WTC11 (cell line): ENCODE results near the gene CSF1. TPM values are rescaled to one million over a fixed set of nuclear protein-coding genes. Genes with fewer than 3 reads are reported as not detected.

Experiments used
- ATAC-seq: fragments of 200-7000 bp; cut with Tn5 transposase; 2 replicates; pipeline ENCODE4 v1.10.0; 2021; ENCODE audit warnings: mild to moderate bottlenecking, moderate library complexity
- CTCF ChIA-PET: fragments of 300-600 bp; sonication (Branson Sonifier 250); formaldehyde crosslinking; loops from one replicate; lab custom pipeline; 2021; ENCODE audit warnings: antibody characterized with exemption; lab: Charles Lee
- POLR2A ChIA-PET: fragments of 350-600 bp; sonication (Branson Sonifier 250); formaldehyde crosslinking; loops from one replicate; lab custom pipeline; 2021; ENCODE audit warnings: antibody characterized with exemption; lab: Charles Lee
- DNase-seq: peaks from one replicate; pipeline ENCODE4 v3.0.0; 2021; ENCODE audit warnings: low spot score
- H3K27ac Mint-ChIP-seq: 2 replicates; pipeline ENCODE4 v1.8.0; 2021; ENCODE audit warnings: mixed read lengths
- H3K27me3 Mint-ChIP-seq: 2 replicates; pipeline ENCODE4 v1.8.0; 2021; ENCODE audit warnings: low read depth, mild to moderate bottlenecking, moderate library complexity, mixed read lengths
- H3K36me3 Mint-ChIP-seq: 2 replicates; pipeline ENCODE4 v1.8.0; 2021; ENCODE audit warnings: mixed read lengths
- H3K4me1 Mint-ChIP-seq: 2 replicates; pipeline ENCODE4 v1.8.0; 2022; ENCODE audit warnings: mixed read lengths
- H3K4me3 Mint-ChIP-seq: 2 replicates; pipeline ENCODE4 v1.8.0; 2021; ENCODE audit warnings: mild to moderate bottlenecking, moderate library complexity, mixed read lengths
- H3K9me3 Mint-ChIP-seq: 2 replicates; pipeline ENCODE4 v1.8.0; 2021; ENCODE audit warnings: mixed read lengths
- CBFB ChIP-seq: sonication (generic); formaldehyde crosslinking; IDR thresholded peaks from 2 replicates; pipeline ENCODE4 v1.8.1; 2022; ENCODE audit warnings: mild to moderate bottlenecking, low read depth, missing genetic modification reagents
- CREB1 ChIP-seq: sonication (generic); formaldehyde crosslinking; IDR thresholded peaks from 2 replicates; pipeline ENCODE4 v1.8.0; 2023; ENCODE audit warnings: mild to moderate bottlenecking, missing genetic modification reagents
- ELF4 ChIP-seq: sonication (generic); formaldehyde crosslinking; IDR thresholded peaks from 2 replicates; pipeline ENCODE4 v1.8.1; 2022; ENCODE audit warnings: low read depth, mild to moderate bottlenecking, moderate library complexity, missing genetic modification reagents
- ETV6 ChIP-seq: sonication (generic); formaldehyde crosslinking; IDR thresholded peaks from 2 replicates; pipeline ENCODE4 v1.8.1; 2022; ENCODE audit warnings: mild to moderate bottlenecking, missing genetic modification reagents
- FOXK1 ChIP-seq: sonication (generic); formaldehyde crosslinking; IDR thresholded peaks from 2 replicates; pipeline ENCODE4 v1.8.0; 2022; ENCODE audit warnings: mild to moderate bottlenecking, moderate library complexity, missing genetic modification reagents
- MXD4 ChIP-seq: fragments of 250-450 bp; sonication (Bioruptor Pico); IDR thresholded peaks from 2 replicates; pipeline ENCODE4 v1.8.0; 2021; ENCODE audit warnings: mild to moderate bottlenecking, moderate library complexity, borderline replicate concordance
- MYBL2 ChIP-seq: sonication (generic); formaldehyde crosslinking; IDR thresholded peaks from 2 replicates; pipeline ENCODE4 v1.8.1; 2023; ENCODE audit warnings: mild to moderate bottlenecking, moderate library complexity, missing genetic modification reagents
- NFE2L1 ChIP-seq: sonication (generic); formaldehyde crosslinking; IDR thresholded peaks from 2 replicates; pipeline ENCODE4 v1.8.1; 2023; ENCODE audit warnings: missing genetic modification reagents
- RORB ChIP-seq: fragments of 250-450 bp; sonication (Bioruptor Pico); IDR thresholded peaks from 2 replicates; pipeline ENCODE4 v1.9.0; 2021; ENCODE audit warnings: mild to moderate bottlenecking
- SMAD3 ChIP-seq: sonication (generic); formaldehyde crosslinking; IDR thresholded peaks from 2 replicates; pipeline ENCODE4 v1.8.0; 2022; ENCODE audit warnings: missing genetic modification reagents, mild to moderate bottlenecking, borderline replicate concordance
- SMAD4 ChIP-seq: sonication (generic); formaldehyde crosslinking; IDR thresholded peaks from 2 replicates; pipeline ENCODE4 v1.8.0; 2022; ENCODE audit warnings: mild to moderate bottlenecking, missing genetic modification reagents
- SOX15 ChIP-seq: fragments of 250-450 bp; sonication (Bioruptor Pico); IDR thresholded peaks from 2 replicates; pipeline ENCODE4 v1.9.0; 2021; ENCODE audit warnings: mild to moderate bottlenecking
- TCF7 ChIP-seq: sonication (generic); formaldehyde crosslinking; IDR thresholded peaks from 2 replicates; pipeline ENCODE4 v1.8.0; 2022; ENCODE audit warnings: mild to moderate bottlenecking, low read depth, missing genetic modification reagents, moderate library complexity
- ZNF232 ChIP-seq: sonication (generic); formaldehyde crosslinking; IDR thresholded peaks from 2 replicates; pipeline ENCODE4 v1.8.0; 2022; ENCODE audit warnings: mild to moderate bottlenecking, missing genetic modification reagents
- ZNF416 ChIP-seq: fragments of 250-450 bp; sonication (Bioruptor Pico); IDR thresholded peaks from 2 replicates; pipeline ENCODE4 v1.9.0; 2021; ENCODE audit warnings: mild to moderate bottlenecking, inconsistent platforms
- ZNF423 ChIP-seq: fragments of 250-450 bp; sonication (Bioruptor Pico); IDR thresholded peaks from 2 replicates; pipeline ENCODE4 v2.1.2; 2022; ENCODE audit warnings: mild to moderate bottlenecking, moderate library complexity
- ZNF671 ChIP-seq: fragments of 250-450 bp; sonication (Bioruptor Pico); IDR thresholded peaks from 2 replicates; pipeline ENCODE4 v1.8.0; 2021; ENCODE audit warnings: mild to moderate bottlenecking
- total RNA-seq: library from RNA; stranded (reverse); gene quantifications from 3 replicates; pipeline ENCODE4 v1.2.3, GENCODE V29; 2021
- TF ChIP-seq, protein P1 (sequence below): sonication (generic); formaldehyde crosslinking; IDR thresholded peaks from 2 replicates; pipeline ENCODE4 v1.8.1; 2023; ENCODE audit warnings: mild to moderate bottlenecking, missing genetic modification reagents, moderate library complexity
- TF ChIP-seq, protein P2 (sequence below): sonication (generic); formaldehyde crosslinking; IDR thresholded peaks from 2 replicates; pipeline ENCODE4 v1.8.1; 2023; ENCODE audit warnings: mild to moderate bottlenecking, missing genetic modification reagents
- TF ChIP-seq, protein P3 (sequence below): sonication (generic); formaldehyde crosslinking; IDR thresholded peaks from 2 replicates; pipeline ENCODE4 v1.8.0; 2022; ENCODE audit warnings: missing genetic modification reagents
- TF ChIP-seq, protein P4 (sequence below): sonication (generic); formaldehyde crosslinking; IDR thresholded peaks from 2 replicates; pipeline ENCODE4 v1.8.0; 2022; ENCODE audit warnings: mild to moderate bottlenecking, missing genetic modification reagents
- TF ChIP-seq, protein P5 (sequence below): fragments of 250-450 bp; sonication (Bioruptor Pico); IDR thresholded peaks from 2 replicates; pipeline ENCODE4 v1.9.0; 2021; ENCODE audit warnings: mild to moderate bottlenecking

The CSF1 gene
- total RNA-seq, 1 experiment from 2014 or later: 3.0 TPM

DNA sequence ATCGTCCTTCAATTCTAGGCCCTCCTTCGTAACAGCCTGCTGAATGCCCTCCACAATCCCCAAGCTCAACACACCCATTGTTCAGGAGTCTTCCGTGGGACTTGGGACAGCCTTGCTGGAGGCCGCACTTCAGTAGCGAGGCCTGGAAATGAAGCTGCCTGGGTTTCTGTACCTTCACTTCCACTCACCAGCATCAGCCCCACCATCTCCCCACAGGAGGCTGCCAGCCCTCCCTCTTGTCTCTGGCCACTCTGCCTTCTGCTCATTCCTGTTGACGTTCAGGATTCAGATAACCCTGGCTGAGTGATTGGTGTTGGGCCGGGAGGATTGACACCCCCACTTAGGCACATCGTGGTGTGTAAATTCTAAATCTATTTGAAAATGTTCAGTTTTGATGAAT, 23.4 kb upstream of the CSF1 start (continued):
- TF ChIP-seq, protein P1, sequence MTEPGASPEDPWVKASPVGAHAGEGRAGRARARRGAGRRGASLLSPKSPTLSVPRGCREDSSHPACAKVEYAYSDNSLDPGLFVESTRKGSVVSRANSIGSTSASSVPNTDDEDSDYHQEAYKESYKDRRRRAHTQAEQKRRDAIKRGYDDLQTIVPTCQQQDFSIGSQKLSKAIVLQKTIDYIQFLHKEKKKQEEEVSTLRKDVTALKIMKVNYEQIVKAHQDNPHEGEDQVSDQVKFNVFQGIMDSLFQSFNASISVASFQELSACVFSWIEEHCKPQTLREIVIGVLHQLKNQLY (CRISPR knock-in tag): no peak
- TF ChIP-seq SMAD4: no peak

DNA sequence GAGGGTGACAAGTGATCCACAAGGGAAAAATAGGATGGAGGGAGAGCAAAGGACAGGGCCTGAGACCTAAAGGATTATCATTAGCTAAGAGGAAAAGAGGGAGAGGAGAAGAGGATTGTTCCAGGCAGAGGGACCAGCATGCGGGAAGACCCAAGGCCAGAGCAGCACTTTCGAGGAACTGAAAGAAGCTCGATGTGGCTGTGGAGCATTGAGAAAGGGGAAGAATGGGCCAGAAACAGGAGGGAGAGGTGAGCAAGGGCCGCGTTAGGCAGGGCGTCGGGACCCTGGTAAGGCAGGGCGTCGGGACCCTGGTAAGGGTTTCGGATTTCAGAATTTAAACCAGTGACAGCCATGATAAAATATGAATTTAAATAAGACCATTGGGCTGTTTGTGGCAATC, 22.8 kb upstream of the CSF1 start:
- POLR2A ChIA-PET: no interaction called here
- Mint-ChIP-seq H3K27me3 (no peaks in the 10 kb centered on the region), H3K27ac (no peak overlapping the region), H3K4me3 (no peak overlapping the region), H3K9me3 (no peaks in the 10 kb centered on the region), H3K4me1 (peaks cover 13% of the 10 kb centered on the region), H3K36me3 (no peaks in the 10 kb centered on the region)
- TF ChIP-seq NFE2L1 (CRISPR knock-in tag) (no peak), SMAD3 (CRISPR knock-in tag) (no peak), RORB (CRISPR knock-in tag) (no peak), CBFB (no peak), MYBL2 (CRISPR knock-in tag) (no peak), ZNF671 (CRISPR knock-in tag) (no peak), CREB1 (CRISPR knock-in tag) (no peak), ELF4 (CRISPR knock-in tag) (no peak), SOX15 (CRISPR knock-in tag) (no peak), ZNF232 (no peak), ETV6 (CRISPR knock-in tag) (no peak)
- TF ChIP-seq, protein P2, sequence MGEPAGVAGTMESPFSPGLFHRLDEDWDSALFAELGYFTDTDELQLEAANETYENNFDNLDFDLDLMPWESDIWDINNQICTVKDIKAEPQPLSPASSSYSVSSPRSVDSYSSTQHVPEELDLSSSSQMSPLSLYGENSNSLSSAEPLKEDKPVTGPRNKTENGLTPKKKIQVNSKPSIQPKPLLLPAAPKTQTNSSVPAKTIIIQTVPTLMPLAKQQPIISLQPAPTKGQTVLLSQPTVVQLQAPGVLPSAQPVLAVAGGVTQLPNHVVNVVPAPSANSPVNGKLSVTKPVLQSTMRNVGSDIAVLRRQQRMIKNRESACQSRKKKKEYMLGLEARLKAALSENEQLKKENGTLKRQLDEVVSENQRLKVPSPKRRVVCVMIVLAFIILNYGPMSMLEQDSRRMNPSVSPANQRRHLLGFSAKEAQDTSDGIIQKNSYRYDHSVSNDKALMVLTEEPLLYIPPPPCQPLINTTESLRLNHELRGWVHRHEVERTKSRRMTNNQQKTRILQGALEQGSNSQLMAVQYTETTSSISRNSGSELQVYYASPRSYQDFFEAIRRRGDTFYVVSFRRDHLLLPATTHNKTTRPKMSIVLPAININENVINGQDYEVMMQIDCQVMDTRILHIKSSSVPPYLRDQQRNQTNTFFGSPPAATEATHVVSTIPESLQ (CRISPR knock-in tag): no peak
- TF ChIP-seq, protein P3, sequence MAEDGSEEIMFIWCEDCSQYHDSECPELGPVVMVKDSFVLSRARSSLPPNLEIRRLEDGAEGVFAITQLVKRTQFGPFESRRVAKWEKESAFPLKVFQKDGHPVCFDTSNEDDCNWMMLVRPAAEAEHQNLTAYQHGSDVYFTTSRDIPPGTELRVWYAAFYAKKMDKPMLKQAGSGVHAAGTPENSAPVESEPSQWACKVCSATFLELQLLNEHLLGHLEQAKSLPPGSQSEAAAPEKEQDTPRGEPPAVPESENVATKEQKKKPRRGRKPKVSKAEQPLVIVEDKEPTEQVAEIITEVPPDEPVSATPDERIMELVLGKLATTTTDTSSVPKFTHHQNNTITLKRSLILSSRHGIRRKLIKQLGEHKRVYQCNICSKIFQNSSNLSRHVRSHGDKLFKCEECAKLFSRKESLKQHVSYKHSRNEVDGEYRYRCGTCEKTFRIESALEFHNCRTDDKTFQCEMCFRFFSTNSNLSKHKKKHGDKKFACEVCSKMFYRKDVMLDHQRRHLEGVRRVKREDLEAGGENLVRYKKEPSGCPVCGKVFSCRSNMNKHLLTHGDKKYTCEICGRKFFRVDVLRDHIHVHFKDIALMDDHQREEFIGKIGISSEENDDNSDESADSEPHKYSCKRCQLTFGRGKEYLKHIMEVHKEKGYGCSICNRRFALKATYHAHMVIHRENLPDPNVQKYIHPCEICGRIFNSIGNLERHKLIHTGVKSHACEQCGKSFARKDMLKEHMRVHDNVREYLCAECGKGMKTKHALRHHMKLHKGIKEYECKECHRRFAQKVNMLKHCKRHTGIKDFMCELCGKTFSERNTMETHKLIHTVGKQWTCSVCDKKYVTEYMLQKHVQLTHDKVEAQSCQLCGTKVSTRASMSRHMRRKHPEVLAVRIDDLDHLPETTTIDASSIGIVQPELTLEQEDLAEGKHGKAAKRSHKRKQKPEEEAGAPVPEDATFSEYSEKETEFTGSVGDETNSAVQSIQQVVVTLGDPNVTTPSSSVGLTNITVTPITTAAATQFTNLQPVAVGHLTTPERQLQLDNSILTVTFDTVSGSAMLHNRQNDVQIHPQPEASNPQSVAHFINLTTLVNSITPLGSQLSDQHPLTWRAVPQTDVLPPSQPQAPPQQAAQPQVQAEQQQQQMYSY (CRISPR knock-in tag): no peak
- TF ChIP-seq, protein P4, sequence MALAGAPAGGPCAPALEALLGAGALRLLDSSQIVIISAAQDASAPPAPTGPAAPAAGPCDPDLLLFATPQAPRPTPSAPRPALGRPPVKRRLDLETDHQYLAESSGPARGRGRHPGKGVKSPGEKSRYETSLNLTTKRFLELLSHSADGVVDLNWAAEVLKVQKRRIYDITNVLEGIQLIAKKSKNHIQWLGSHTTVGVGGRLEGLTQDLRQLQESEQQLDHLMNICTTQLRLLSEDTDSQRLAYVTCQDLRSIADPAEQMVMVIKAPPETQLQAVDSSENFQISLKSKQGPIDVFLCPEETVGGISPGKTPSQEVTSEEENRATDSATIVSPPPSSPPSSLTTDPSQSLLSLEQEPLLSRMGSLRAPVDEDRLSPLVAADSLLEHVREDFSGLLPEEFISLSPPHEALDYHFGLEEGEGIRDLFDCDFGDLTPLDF: no peak
- TF ChIP-seq, protein P1 (CRISPR knock-in tag): no peak
- DNase-seq (no peak), ATAC-seq (no peak)
- CTCF ChIA-PET: interaction anchor here (1.1 to 1.3 kb wide), 3 partner anchors 33 to 120 kb away, joined by 3 read pairs; no protein-coding TSS in a partner anchor

DNA sequence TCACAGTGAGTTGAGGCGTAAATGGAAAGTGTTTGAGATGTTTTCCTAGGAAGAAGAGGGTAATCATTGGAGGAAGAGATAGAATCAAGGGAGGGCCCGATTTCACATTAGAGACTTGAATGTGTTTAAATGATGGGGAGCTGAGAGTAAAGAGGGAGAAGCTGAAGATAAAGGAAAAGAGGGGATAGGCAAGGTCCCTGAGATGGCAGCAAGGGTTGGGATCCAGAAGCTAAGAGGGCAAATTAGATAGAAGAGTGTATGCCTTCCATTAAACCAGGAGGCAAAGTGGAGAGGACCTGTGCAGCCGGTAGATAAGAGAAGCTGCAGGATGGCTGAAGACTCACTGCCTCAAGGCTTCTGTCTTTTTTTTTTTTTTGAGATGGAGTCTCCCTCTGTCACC, 21.6 kb upstream of the CSF1 start:
- ChIA-PET POLR2A (no interaction called here), CTCF (no interaction called here)
- H3K4me1 Mint-ChIP-seq: peaks cover 5% of the 10 kb centered on the region
- no peak overlapping the region for H3K4me3 Mint-ChIP-seq
- no peak for ATAC-seq
- H3K9me3 Mint-ChIP-seq: no peaks in the 10 kb centered on the region
- H3K27me3 Mint-ChIP-seq: no peaks in the 10 kb centered on the region
- no peak for DNase-seq
- H3K27ac Mint-ChIP-seq: no peak overlapping the region
- H3K36me3 Mint-ChIP-seq: no peaks in the 10 kb centered on the region
- TF ChIP-seq FOXK1 (CRISPR knock-in tag) (no peak), SOX15 (CRISPR knock-in tag) (no peak), TCF7 (CRISPR knock-in tag) (no peak), ZNF416 (CRISPR knock-in tag) (no peak), MXD4 (CRISPR knock-in tag) (no peak), ZNF423 (CRISPR knock-in tag) (no peak), SMAD4 (no peak)
- TF ChIP-seq, protein P3 (CRISPR knock-in tag): no peak
- TF ChIP-seq, protein P5, sequence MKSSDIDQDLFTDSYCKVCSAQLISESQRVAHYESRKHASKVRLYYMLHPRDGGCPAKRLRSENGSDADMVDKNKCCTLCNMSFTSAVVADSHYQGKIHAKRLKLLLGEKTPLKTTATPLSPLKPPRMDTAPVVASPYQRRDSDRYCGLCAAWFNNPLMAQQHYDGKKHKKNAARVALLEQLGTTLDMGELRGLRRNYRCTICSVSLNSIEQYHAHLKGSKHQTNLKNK (CRISPR knock-in tag): no peak
- TF ChIP-seq, protein P1 (CRISPR knock-in tag): no peak
